Psoas muscle (tissue), 8 donors: ENCODE data around the gene TET2. TPM values are rescaled to one million over a fixed set of nuclear protein-coding genes. Genes with fewer than 3 reads are reported as not detected.

Experiments
- ATAC-seq, 4 donors: fragments of 200-7000 bp; cut with Tn5 transposase; one replicate each; pipeline ENCODE4 v1.9.1; 2020; ENCODE audit warnings: moderate library complexity in 3 of 4, mild to moderate bottlenecking in 2 of 4
- DNase-seq, 2 donors: peaks; one replicate each; pipeline ENCODE4 v3.0.0-alpha.2; 2020
- H3K27ac ChIP-seq: fragments of 200-600 bp; one replicate; pipeline ENCODE4 v1.8.0; 2022
- H3K27me3 ChIP-seq, 3 donors: fragments of 200-600 bp in 1 of 3; one replicate each; pipeline versions ENCODE4 v1.6.1 to v1.8.0; 2013 to 2022; ENCODE audit warnings: low read length in 2 of 3, mild to moderate bottlenecking in 2 of 3, moderate library complexity in 1 of 3; ENCODE audit not compliant: insufficient read depth in 3 of 3
- H3K36me3 ChIP-seq, 2 donors: fragments of 200-600 bp in 1 of 2; one replicate each; pipeline versions ENCODE4 v1.6.1 to v1.8.0; 2013 to 2022; ENCODE audit warnings: low read depth in 1 of 2, mild to moderate bottlenecking in 1 of 2, moderate library complexity in 1 of 2; ENCODE audit not compliant: insufficient read depth in 1 of 2
- H3K4me1 ChIP-seq: fragments of 200-600 bp; one replicate; pipeline ENCODE4 v1.8.0; 2022
- H3K4me3 ChIP-seq: fragments of 200-600 bp; one replicate; pipeline ENCODE4 v1.8.0; 2022; ENCODE audit warnings: mild to moderate bottlenecking
- H3K9me3 ChIP-seq: fragments of 200-600 bp; one replicate; pipeline ENCODE4 v1.8.0; 2022
- CTCF ChIP-seq: fragments of 200-600 bp; IDR thresholded peaks from one replicate; pipeline ENCODE4 v1.8.0; 2022; ENCODE audit warnings: antibody characterized with exemption
- WGBS, 3 donors: extraction: QIAGEN DNeasy Blood & Tissue Kit; methylation state at CpG; one replicate each; pipeline versions ENCODE4 v1.1.6 to v1.1.7; 2013; 5-methylcytosine and 5-hydroxymethylcytosine counted together
- intact Hi-C, 2 donors: fragments of 100-400 bp; cut with DNase I; formaldehyde crosslinking; loops; one replicate each; pipeline versions ENCODE4 v1.11.0 to v1.14.2; 2022
- polyA plus RNA-seq, 3 donors: library from polyadenylated mRNA; stranded (reverse); fragments of 200-250 nt; gene quantifications; one replicate each; pipeline ENCODE4 v1.2.3, GENCODE V29; 2013
- total RNA-seq, 4 donors: library from RNA; stranded (reverse); fragmentation: NEBNext Ultra II Directional in 2 of 4; extraction: Animal tissue kit (Norgen Biotek cat#: 25700) in 2 of 4; gene quantifications; one replicate each; pipeline versions ENCODE4 v1.2.1 to v1.2.4, GENCODE V29; 2021 to 2023
- donor health status: healthy with polysubstance abuse.
- donor health status: DM: no; HTN: no; CAD: no; lungs with moderate emphysema.
- donor health status: Bipolar disorder and iron deficiency.
- donor health status: healthy.
- donor health status: DM: yes; HTN: yes; CAD: no.
- donor health status: DM: no; HTN: no; CAD: no.
- donor health status: DM: no; HTN: no; CAD: no.
- donor health status: DM: yes; HTN: yes; CAD: no.

Gene TET2
- total and polyA plus RNA-seq, 7 donors, result 1.4 to 24.0 (median 12.4) TPM

DNA sequence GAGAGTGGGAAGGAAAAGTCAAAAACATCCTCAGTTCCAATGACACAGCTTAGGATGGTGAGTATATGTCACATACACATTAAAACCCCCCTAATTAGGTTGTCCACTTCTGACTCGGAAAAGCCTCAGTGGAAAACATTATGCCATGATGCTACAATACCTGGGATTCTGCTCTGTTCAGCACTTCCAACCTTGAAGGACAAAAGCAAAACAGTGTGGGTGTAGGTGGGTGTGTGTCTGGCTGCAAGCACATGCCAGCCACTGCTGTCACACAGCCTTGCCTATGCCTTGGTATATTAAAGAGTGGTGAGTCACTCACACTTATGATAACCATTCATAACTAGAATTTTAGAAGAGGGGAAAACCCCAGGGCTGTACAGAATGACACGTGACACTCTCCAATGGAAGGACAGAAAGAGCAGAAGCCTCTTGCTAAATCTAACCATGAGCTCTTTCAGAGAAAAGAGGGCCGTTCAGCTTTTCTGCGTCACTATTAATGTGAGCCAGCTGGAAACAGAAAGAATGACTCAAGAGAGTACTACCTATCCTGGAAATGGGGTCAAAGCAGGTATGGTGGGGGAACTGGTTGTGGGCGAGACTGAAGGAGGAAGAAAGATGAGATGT is 159.6 kb downstream of the TET2 start:
- H3K9me3 ChIP-seq, result peaks cover 34% of the 10 kb centered on the region
- intact Hi-C loops, result no loop called here
- ATAC-seq, result no peak
- no peaks in the 10 kb centered on the region for H3K27me3 ChIP-seq
- H3K36me3 ChIP-seq, result no peaks in the 10 kb centered on the region
- no peak overlapping the region for H3K4me3 ChIP-seq
- no peak for DNase-seq
- no peaks in the 10 kb centered on the region for H3K4me1 ChIP-seq
- no peak overlapping the region for H3K27ac ChIP-seq
- no peak for TF ChIP-seq CTCF
- 79 to 84% (median 83%) methylated on average over 5 of the region's 5 CpGs for WGBS, 3 donors

GRCh38 chr4:105306820-105307219 is 160.1 kb downstream of the TET2 start:
- H3K4me3 ChIP-seq, result no peak overlapping the region

GRCh38 chr4:105318486-105318885 is 171.8 kb downstream of the TET2 start:
- TF ChIP-seq CTCF, result no peak
- intact Hi-C loops, result no loop called here

More at GRCh38 chr4:105306820-105307219, 160.1 kb downstream of the TET2 start:
- ATAC-seq, result no peak
- H3K27me3 ChIP-seq, result no peaks in the 10 kb centered on the region
- TF ChIP-seq CTCF, result no peak
- intact Hi-C loops, result no loop called here
- peaks cover 34% of the 10 kb centered on the region for H3K9me3 ChIP-seq
- no peak overlapping the region for H3K27ac ChIP-seq
- no peak for DNase-seq
- H3K4me1 ChIP-seq, result no peaks in the 10 kb centered on the region
- WGBS, 3 donors, result 92 to 95% (median 92%) methylated on average over 3 of the region's 3 CpGs
- H3K36me3 ChIP-seq, result no peaks in the 10 kb centered on the region

DNA sequence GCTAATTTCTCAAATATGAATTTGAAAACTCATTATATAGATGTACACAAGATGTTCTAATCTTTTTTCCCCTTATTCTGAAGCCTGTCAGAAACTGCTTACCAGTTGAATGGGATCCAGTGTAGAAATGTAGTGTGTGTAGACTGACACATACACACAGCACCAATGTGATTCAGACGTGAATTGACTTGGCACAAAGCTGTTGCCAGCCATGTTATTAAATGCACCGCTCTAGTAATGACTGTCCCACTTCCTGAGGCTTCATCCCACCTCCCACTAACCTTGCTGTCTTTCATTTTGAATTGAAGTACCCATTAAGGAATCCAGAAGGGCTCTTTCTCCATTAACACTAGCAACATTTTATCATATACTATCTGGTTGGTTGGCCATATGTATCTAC is 180.5 kb downstream of the TET2 start:
- ATAC-seq (no peak), DNase-seq (no peak)
- H3K4me1 ChIP-seq, result no peaks in the 10 kb centered on the region
- 83 to 87% (median 84%) methylated on average over 2 of the region's 2 CpGs for WGBS, 3 donors
- H3K36me3 ChIP-seq, result no peaks in the 10 kb centered on the region
- no peaks in the 10 kb centered on the region for H3K27me3 ChIP-seq
- H3K9me3 ChIP-seq, result no peaks in the 10 kb centered on the region
- H3K27ac ChIP-seq, result no peak overlapping the region
- intact Hi-C loops, result loop anchor here in 1 of 2 donors (1.0 kb wide), 1 partner anchor 10 kb away; no protein-coding TSS in a partner anchor
- TF ChIP-seq CTCF, result no peak
- H3K4me3 ChIP-seq, result no peak overlapping the region

More at GRCh38 chr4:105318486-105318885, 171.8 kb downstream of the TET2 start:
- no peaks in the 10 kb centered on the region for H3K27me3 ChIP-seq
- WGBS, 3 donors, result 86 to 92% (median 91%) methylated on average over 1 of the region's 1 CpG
- no peak overlapping the region for H3K27ac ChIP-seq
- ATAC-seq (no peak), DNase-seq (no peak)
- no peaks in the 10 kb centered on the region for H3K4me1 ChIP-seq
- no peak overlapping the region for H3K4me3 ChIP-seq
- H3K9me3 ChIP-seq, result peaks cover 9% of the 10 kb centered on the region
- H3K36me3 ChIP-seq, result no peaks in the 10 kb centered on the region

GRCh38 chr4:105327956-105328355 is 181.3 kb downstream of the TET2 start:
- Histone ChIP-seq H3K4me3 (no peak overlapping the region), H3K27me3 (no peaks in the 10 kb centered on the region), H3K9me3 (no peaks in the 10 kb centered on the region), H3K36me3 (no peaks in the 10 kb centered on the region), H3K4me1 (no peaks in the 10 kb centered on the region), H3K27ac (no peak overlapping the region)
- no peak for TF ChIP-seq CTCF
- intact Hi-C loops, result loop anchor here in 1 of 2 donors (1.0 kb wide), 1 partner anchor 9 kb away; no protein-coding TSS in a partner anchor
- DNase-seq, result no peak
- no peak for ATAC-seq
